ENCODE data around the gene KNSTRN. TPM values are rescaled to one million over a fixed set of nuclear protein-coding genes. Genes with fewer than 3 reads are reported as not detected.

KNSTRN gene
- 10 to 100 TPM in 1 of 4 donors, 1 to 10 TPM in 3; 5.0 to 13.8 (median 6.6) TPM for total RNA-seq
- polyA plus RNA-seq: 10 to 100 TPM in 1 of 3 donors, 1 to 10 TPM in 2; 6.0 to 18.9 (median 9.5) TPM

DNA sequence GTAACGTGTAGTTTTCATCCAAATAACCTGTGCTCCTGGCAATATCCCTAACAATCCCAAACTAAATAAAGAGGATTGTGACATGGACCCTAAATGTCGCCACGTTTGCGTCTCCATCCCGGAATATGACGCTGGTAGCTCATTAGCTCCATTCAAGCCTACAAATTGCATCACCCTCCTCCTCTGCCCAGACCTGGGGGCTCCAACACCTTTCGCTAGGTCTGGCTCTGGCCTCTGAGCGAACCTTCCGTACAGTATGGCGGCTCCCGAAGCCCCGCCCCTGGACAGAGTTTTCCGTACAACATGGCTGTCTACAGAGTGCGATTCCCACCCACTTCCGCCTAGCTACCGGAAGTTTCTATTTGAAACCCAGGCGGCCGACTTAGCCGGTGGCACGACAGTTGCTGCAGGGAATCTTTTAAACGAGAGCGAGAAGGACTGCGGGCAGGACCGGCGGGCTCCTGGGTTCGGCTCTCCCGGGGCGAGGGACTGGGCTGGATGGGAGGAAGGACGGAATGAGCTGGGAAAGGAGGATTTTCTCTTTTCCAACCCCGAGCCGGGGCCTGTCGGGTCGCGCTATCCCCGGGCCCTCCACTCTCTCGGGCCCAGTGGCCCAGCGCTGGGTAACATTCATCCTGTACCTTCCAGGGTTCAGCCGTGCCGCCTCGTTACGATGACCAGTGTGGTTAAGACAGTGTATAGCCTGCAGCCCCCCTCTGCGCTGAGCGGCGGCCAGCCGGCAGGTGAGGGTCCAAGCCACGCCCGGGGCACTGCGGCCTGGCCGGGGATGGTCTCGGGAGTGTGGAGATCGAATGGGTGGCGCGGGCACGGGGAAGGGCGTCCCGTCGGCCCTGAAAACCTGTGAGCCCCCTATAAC, at the start of gene KNSTRN:
KNSTRN (plus strand) TSS at position 142 of the 877 bp plus-strand sequence; CDS start at position 257, 115 bp downstream.
- WGBS, 2 donors: 6 to 7% methylated on average over 57 of the region's 57 CpGs
- Histone ChIP-seq H3K27ac (peak within 1 kb of the TSS in 3 of 4 donors; percentile 50 to 72 (median 61)), H3K4me3 (peak within 1 kb of the TSS; percentile 61 to 88 (median 78)), H3K9me3 (no peaks in the 10 kb centered on the region), H3K4me1 (peaks cover 0 to 28% (median 18%) of the 10 kb centered on the region in 4 donors), H3K36me3 (peaks cover 0 to 11% (median 6%) of the 10 kb centered on the region in 4 donors), H3K27me3 (no peaks in the 10 kb centered on the region)
- peak; percentile 95 for DNase-seq
- TF ChIP-seq POLR2AphosphoS5 (IDR thresholded peaks at IDR 0.05) (peak in 3 of 4 donors; percentile 31 to 45 (median 34)), POLR2A (IDR thresholded peaks at IDR 0.05) (no peak), EP300 (IDR thresholded peaks at IDR 0.05) (no peak), CTCF (IDR thresholded peaks at IDR 0.05) (no peak)
- intact Hi-C loops (cut with DNase I): no loop called here

GRCh38 chr15:40333922-40334492, 48.5 kb upstream of the KNSTRN start:
- intact Hi-C loops (cut with DNase I): loop anchor here (5.0 to 10.0 kb wide), 2 partner anchors 232 to 859 kb away; no protein-coding TSS in a partner anchor
- 23 to 54% methylated on average over 12 of the region's 12 CpGs for WGBS, 2 donors
- H3K36me3 ChIP-seq: peaks cover 17 to 28% (median 21%) of the 10 kb centered on the region in 4 donors
- DNase-seq: peak; percentile 88
- H3K4me1 ChIP-seq: peaks cover 0 to 100% (median 100%) of the 10 kb centered on the region in 4 donors
- TF ChIP-seq POLR2AphosphoS5 (IDR thresholded peaks at IDR 0.05) (peak; percentile 10 to 59 (median 50)), POLR2A (IDR thresholded peaks at IDR 0.05) (no peak), EP300 (IDR thresholded peaks at IDR 0.05) (peak in 1 of 4 donors; percentile 12)
- H3K27ac ChIP-seq: peak overlapping the region; percentile 97 to 99 (median 99)
- H3K27me3 ChIP-seq: no peaks in the 10 kb centered on the region
- H3K4me3 ChIP-seq: no peak overlapping the region
- no peaks in the 10 kb centered on the region for H3K9me3 ChIP-seq

- no peak for TF ChIP-seq CTCF (IDR thresholded peaks at IDR 0.05)
- TF ChIP-seq EP300 (IDR thresholded peaks at IDR 0.05): peak in 1 of 4 donors; percentile 5
- Histone ChIP-seq H3K9me3 (no peaks in the 10 kb centered on the region), H3K4me3 (no peak overlapping the region), H3K36me3 (peaks cover 17 to 28% (median 21%) of the 10 kb centered on the region in 4 donors), H3K27ac (peak overlapping the region; percentile 97 to 99 (median 99)), H3K4me1 (peaks cover 0 to 100% (median 100%) of the 10 kb centered on the region in 4 donors), H3K27me3 (no peaks in the 10 kb centered on the region)
- DNase-seq: no peak
- WGBS, 2 donors: 73 to 87% methylated on average over 3 of the region's 3 CpGs
- intact Hi-C loops (cut with DNase I): loop anchor here (5.0 to 10.0 kb wide), 2 partner anchors 232 to 860 kb away; no protein-coding TSS in a partner anchor
These were observed 48.0 kb upstream of the KNSTRN start for GRCh38 chr15:40334541-40334940.

DNA sequence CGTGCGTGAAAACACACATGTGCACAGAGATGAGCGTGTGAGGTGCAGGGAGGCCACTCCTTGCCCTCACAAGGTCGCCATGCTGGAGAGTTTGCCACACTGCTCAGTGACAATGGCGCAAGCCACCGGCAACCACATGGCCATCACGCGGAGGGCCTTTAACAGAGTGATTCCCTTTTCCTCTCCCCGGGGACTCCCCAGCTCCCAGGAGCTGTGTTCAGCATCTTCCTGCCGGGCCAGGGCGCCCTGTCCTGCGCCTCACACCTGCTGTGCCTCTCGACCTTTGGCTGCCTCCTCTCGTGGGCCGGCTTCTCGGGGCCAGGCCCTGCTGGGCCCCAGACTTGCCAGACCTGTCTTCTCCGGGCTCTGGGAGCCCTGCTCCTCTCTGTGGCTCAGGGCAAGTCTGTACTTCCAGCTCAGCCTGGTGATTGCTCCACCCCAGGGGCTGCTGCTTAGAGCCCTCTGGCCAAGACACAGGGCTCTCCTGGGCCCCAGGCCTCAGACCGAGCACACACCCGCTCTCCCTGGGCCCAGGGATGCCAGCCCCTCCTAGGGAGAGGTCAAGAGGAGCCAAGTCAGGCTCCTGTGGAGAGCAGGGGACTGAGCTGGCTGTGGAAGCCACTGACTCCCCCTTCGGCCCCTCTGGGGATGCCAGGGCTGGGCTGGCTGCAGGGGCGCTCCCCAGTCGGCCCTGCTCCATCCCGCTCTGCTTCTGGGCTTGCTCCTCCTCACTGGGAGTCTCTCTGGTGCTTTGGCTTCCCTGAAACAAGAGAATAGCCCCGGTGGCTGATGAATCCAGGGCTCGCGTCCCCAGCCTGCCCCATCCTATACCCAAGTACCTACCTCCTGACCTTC, 47.4 kb upstream of the KNSTRN start:
- intact Hi-C loops (cut with DNase I): loop anchor here (5.0 to 10.0 kb wide), 2 partner anchors 233 to 860 kb away; no protein-coding TSS in a partner anchor
- Histone ChIP-seq H3K27me3 (no peaks in the 10 kb centered on the region), H3K9me3 (no peaks in the 10 kb centered on the region), H3K4me1 (peaks cover 0 to 100% (median 100%) of the 10 kb centered on the region in 4 donors), H3K27ac (peak overlapping the region; percentile 97 to 99 (median 99)), H3K4me3 (no peak overlapping the region), H3K36me3 (peaks cover 17 to 28% (median 21%) of the 10 kb centered on the region in 4 donors)
- 74 to 80% methylated on average over 26 of the region's 26 CpGs for WGBS, 2 donors
- no peak for DNase-seq
- TF ChIP-seq EP300 (IDR thresholded peaks at IDR 0.05) (no peak), POLR2AphosphoS5 (IDR thresholded peaks at IDR 0.05) (no peak), POLR2A (IDR thresholded peaks at IDR 0.05) (no peak), CTCF (IDR thresholded peaks at IDR 0.05) (no peak)
